ENCODE results near the gene FH. TPM values are rescaled to one million over a fixed set of nuclear protein-coding genes. Genes with fewer than 3 reads are reported as not detected.

Gene FH
- polyA plus RNA-seq, 1 donor (not counting 4 experiments of a cell fraction or from before 2014, with no cell fraction given): 101 TPM

DNA sequence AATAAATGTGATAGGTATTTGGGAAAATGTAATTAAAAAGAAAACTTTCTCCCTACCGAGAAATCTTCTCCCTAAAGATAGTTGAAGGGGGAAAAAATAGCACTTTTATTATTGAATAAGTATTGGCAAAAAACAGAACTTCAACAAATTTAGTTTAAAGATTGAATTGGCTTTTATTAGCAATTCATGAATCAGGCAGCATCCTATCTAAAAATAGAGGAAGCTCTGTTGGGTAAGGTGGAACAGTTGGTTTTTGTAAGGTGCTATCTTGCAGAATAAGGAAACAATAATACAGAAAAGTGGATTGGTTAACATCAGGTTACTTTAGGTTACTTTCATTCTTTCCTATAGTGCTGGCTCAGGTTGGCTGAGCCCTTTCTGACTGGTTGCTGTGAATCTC, 62.8 kb downstream of the FH start:
- Histone ChIP-seq H3K9me3 (ENCODE audit: control insufficient read depth, low read depth, low read length) (no peaks in the 10 kb centered on the region), H3K36me3 (ENCODE audit: control insufficient read depth in 2 of 2, extremely low read depth in 1 of 2, insufficient read depth in 2 of 2, low read length in 2 of 2) (no peaks in the 10 kb centered on the region), H3K27ac (ENCODE audit: control insufficient read depth, insufficient read depth, low read length) (no peak overlapping the region), H2AFZ (ENCODE audit: control insufficient read depth, low read length) (no peak overlapping the region), H3K27me3 (ENCODE audit: control insufficient read depth, extremely low read depth, insufficient read depth, low read length) (no peaks in the 10 kb centered on the region), H3K4me1 (ENCODE audit: control insufficient read depth, extremely low read depth, insufficient read depth, low read length) (no peaks in the 10 kb centered on the region), H3K79me2 (ENCODE audit: control insufficient read depth, insufficient read depth, low read length) (no peaks in the 10 kb centered on the region), H3K4me3 (ENCODE audit: control insufficient read depth in 2 of 3, extremely low read depth in 1 of 3, insufficient read depth in 2 of 3, low read depth in 1 of 3, low read length in 3 of 3) (no peak overlapping the region), H3K9me1 (ENCODE audit: control insufficient read depth, extremely low read depth, insufficient read depth, low read length) (no peaks in the 10 kb centered on the region), H4K20me1 (ENCODE audit: control insufficient read depth, extremely low read depth, insufficient read depth, low read length) (no peaks in the 10 kb centered on the region), H3K9ac (ENCODE audit: control insufficient read depth, extremely low read depth, insufficient read depth, low read length) (no peak overlapping the region), H3K4me2 (ENCODE audit: control insufficient read depth, extremely low read depth, insufficient read depth, low read depth, low read length) (no peak overlapping the region)
- DNase-seq (ENCODE audit: low read depth, low spot score) (no peak), FAIRE-seq (no peak)
- TF ChIP-seq, protein P1, sequence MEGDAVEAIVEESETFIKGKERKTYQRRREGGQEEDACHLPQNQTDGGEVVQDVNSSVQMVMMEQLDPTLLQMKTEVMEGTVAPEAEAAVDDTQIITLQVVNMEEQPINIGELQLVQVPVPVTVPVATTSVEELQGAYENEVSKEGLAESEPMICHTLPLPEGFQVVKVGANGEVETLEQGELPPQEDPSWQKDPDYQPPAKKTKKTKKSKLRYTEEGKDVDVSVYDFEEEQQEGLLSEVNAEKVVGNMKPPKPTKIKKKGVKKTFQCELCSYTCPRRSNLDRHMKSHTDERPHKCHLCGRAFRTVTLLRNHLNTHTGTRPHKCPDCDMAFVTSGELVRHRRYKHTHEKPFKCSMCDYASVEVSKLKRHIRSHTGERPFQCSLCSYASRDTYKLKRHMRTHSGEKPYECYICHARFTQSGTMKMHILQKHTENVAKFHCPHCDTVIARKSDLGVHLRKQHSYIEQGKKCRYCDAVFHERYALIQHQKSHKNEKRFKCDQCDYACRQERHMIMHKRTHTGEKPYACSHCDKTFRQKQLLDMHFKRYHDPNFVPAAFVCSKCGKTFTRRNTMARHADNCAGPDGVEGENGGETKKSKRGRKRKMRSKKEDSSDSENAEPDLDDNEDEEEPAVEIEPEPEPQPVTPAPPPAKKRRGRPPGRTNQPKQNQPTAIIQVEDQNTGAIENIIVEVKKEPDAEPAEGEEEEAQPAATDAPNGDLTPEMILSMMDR (optimal IDR thresholded peaks at IDR 0.05 in 1 of 3, IDR thresholded peaks at IDR 0.05 in 1 of 3, conservative IDR thresholded peaks at IDR 0.05 in 1 of 3; ENCODE audit: extremely low read depth in 1 of 3, insufficient read depth in 2 of 3, low read length in 3 of 3): no peak
- TF ChIP-seq EZH2 (IDR thresholded peaks at IDR 0.05; ENCODE audit: low read length): no peak
- dilution Hi-C loops (cut with MboI; ENCODE audit: extremely low pct_ligation_motif_present, low sequenced_read_pairs): no loop called here

GRCh38 chr1:241453732-241454131, 65.8 kb downstream of the FH start:
- Histone ChIP-seq H3K27ac (ENCODE audit: control insufficient read depth, insufficient read depth, low read length) (no peak overlapping the region), H4K20me1 (ENCODE audit: control insufficient read depth, extremely low read depth, insufficient read depth, low read length) (no peaks in the 10 kb centered on the region), H3K4me1 (ENCODE audit: control insufficient read depth, extremely low read depth, insufficient read depth, low read length) (no peaks in the 10 kb centered on the region), H3K79me2 (ENCODE audit: control insufficient read depth, insufficient read depth, low read length) (no peaks in the 10 kb centered on the region), H3K36me3 (ENCODE audit: control insufficient read depth in 2 of 2, extremely low read depth in 1 of 2, insufficient read depth in 2 of 2, low read length in 2 of 2) (no peaks in the 10 kb centered on the region), H3K9me3 (ENCODE audit: control insufficient read depth, low read depth, low read length) (no peaks in the 10 kb centered on the region), H3K9me1 (ENCODE audit: control insufficient read depth, extremely low read depth, insufficient read depth, low read length) (no peaks in the 10 kb centered on the region), H3K4me3 (ENCODE audit: control insufficient read depth in 2 of 3, extremely low read depth in 1 of 3, insufficient read depth in 2 of 3, low read depth in 1 of 3, low read length in 3 of 3) (no peak overlapping the region), H3K9ac (ENCODE audit: control insufficient read depth, extremely low read depth, insufficient read depth, low read length) (no peak overlapping the region), H3K4me2 (ENCODE audit: control insufficient read depth, extremely low read depth, insufficient read depth, low read depth, low read length) (no peak overlapping the region), H2AFZ (ENCODE audit: control insufficient read depth, low read length) (no peak overlapping the region), H3K27me3 (ENCODE audit: control insufficient read depth, extremely low read depth, insufficient read depth, low read length) (no peaks in the 10 kb centered on the region)
- no peak for FAIRE-seq
- no peak for DNase-seq (ENCODE audit: low read depth, low spot score)
- TF ChIP-seq, protein P1 (optimal IDR thresholded peaks at IDR 0.05 in 1 of 3, IDR thresholded peaks at IDR 0.05 in 1 of 3, conservative IDR thresholded peaks at IDR 0.05 in 1 of 3; ENCODE audit: extremely low read depth in 1 of 3, insufficient read depth in 2 of 3, low read length in 3 of 3): no peak
- no peak for TF ChIP-seq EZH2 (IDR thresholded peaks at IDR 0.05; ENCODE audit: low read length)
- dilution Hi-C loops (cut with MboI; ENCODE audit: extremely low pct_ligation_motif_present, low sequenced_read_pairs): no loop called here

Data from keratinocyte (primary cell).